Measurements from ENCODE around the gene MYCBP2.

DNA sequence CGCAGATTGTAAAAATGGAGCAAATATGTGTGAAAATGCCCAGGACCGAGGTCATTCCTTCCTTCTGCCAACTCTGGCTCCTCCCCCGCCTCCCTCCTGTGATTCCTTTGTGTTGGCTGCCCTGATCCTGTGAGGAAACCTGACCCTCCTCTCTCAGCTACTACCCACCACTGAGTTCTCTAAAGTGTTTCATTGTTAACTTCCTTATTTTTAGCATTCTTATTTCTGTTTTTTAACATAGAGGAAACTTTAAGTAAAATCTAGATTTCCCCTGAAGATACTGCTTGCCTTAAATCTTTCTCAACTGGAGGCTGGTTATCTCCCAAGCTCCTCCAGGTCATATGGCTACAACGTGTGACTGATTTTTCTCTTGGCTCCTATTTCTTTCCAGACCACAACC lies 278.2 kb downstream of the MYCBP2 start:
- TF ChIP-seq SUZ12 (IDR thresholded peaks at IDR 0.05; ENCODE audit: extremely low read depth, insufficient read depth, insufficient read length) (no peak), ZNF274 (IDR thresholded peaks at IDR 0.05; ENCODE audit: low read depth, low read length) (no peak), YY1 (IDR thresholded peaks at IDR 0.05; ENCODE audit: insufficient read depth, insufficient read length) (no peak)
